HG03439 (cell line): ENCODE measurements around the gene AGR3.
"Not testable (repeated sequence)": the region's sequence is repeated elsewhere in the genome, so short reads cannot be mapped to it uniquely, and the experiment has no call there.

Source experiments
- ATAC-seq: cut with Tn5 transposase; IDR thresholded peaks from one replicate; pipeline ENCODE4 v1.9.1; 2021; ENCODE audit warnings: mild to moderate bottlenecking, moderate library complexity; ENCODE audit not compliant: unreplicated experiment

The AGR3 gene

DNA sequence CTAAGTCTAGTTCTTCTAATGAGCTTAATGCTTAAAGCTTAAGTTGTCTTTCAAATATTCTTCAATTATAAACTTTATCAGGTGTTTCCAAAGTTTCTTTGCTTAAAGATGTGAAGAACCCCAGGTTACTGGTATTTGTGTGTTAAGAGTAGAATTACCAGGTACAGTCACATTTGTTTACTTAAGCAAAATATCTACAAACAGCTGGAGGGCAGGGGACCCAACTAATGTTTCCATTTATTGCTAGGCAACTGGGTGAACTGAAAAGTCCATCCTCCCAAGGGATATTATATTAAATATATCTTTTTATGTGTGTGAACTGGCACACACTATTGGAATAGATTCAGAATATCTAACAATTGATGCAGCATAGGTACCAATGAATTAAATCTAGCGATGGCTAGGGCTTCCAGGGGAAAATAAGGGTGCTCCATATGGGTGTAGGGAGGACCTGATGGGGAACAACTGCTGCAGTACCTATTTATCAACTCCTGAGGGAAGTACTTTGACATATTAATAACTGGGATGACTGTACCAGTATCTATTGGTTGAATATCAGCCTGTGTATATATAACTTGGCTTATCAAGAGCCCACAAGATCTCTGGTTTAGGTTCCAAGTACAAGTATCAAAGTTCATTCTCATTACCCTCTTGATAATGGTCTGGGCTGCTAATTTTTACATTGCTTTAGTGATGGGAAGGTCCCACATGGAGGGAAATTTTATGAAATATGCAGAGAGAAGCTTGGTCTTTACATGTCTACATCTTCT lies 10.3 kb upstream of the AGR3 start:
- ATAC-seq = no peak

DNA sequence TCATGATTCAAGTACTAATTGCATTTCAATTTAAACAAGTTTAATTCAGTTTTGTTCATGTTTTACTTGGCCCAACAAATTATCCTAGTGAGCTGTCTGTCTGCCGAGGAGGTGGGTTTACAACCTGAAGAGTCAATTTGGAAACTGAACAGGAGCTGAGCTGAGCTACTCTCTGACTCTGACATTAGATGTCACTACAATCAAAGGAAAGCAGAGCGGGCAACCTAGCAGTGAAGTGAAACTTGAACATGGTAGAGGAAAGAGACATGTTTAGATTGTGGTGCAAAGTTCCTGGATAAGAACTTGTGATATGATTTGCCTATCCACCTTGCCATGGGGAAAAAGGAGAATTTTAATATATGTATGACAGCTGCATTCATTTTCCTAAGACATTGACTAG lies 9.6 kb upstream of the AGR3 start:
- ATAC-seq = no peak

- ATAC-seq = no peak
Observed at GRCh38 chr7:16889851-16890415, 8.2 kb upstream of the AGR3 start.

DNA sequence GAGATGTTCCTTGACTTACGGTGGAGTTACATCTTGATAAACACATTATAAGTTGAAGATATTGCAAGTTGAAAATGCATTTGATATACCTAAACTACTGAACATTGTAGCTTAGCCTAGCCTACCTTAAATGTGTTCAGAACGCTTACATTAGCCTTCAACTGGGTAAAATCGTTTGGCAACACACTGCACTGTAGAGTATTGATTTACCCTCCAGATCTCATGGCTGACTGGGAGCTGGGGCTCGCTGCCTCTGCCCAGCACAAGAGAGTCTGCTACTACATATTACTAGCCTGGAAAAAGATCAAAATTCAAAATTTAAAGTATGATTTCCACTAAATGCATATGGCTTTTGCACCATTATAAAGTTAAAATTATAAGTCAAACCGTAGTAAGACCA lies 7.5 kb upstream of the AGR3 start:
- no peak for ATAC-seq

DNA sequence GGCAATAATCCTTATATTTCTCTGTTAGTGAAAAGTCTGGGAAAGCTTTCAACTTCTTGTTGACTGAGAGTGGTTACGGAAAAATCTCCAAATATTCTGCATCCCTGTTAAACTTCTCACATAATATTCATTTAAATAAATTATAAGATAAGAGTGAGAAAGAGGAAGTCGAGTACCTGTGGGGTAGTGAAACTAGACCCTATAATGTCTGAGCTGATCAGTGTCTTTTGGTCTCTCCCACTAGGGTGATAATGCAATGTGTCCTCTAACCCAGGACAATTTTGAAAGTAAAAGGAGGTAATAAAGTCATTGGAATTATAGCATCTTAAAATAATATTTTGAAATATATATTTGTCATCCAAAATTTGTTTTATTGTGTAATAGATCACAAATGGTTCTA lies 2.1 kb upstream of the AGR3 start:
- ATAC-seq = no peak

GRCh38 chr7:16880554-16880953 lies 1.2 kb downstream of the AGR3 start:
- no peak for ATAC-seq

DNA sequence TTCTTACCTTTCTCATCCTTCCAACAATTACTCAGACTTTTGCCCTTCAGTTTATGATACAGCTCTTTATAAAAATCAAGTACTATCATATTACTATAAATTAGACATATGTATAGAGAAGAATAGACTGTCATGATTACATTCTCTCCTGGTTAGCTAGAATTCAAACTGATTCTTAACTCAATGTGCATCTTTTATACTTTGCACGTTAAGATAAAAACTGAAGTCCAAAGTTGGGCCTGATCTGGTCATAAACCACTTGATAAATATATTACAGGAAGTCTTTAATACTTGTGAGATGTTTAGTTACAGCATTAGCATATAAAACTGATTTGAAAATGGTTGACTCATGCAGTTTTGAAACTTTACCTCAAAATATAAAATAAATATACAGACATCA lies 2.6 kb downstream of the AGR3 start:
- ATAC-seq = no peak

- ATAC-seq = no peak
Observed at GRCh38 chr7:16875861-16876260, 5.9 kb downstream of the AGR3 start.

- no peak for ATAC-seq
Observed at GRCh38 chr7:16874066-16874465, 7.7 kb downstream of the AGR3 start.

DNA sequence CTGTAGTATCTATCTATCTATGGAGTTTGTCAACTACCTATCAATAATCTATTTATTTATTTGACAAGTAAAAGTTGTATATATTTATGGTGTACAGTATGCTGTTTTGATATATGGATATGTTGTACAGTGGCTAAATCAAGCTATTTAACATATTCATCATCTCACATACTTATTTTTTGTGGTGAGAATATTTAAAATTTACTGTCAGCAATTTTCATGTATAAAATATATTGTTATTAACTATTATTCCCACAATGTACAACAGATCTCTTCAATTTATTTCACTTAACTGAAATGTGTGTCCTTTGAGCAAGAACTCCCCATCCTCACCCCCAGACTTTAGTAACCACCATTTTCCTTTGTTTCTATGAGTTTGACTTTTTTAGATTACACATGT lies 14.5 kb downstream of the AGR3 start:
- ATAC-seq = no peak

DNA sequence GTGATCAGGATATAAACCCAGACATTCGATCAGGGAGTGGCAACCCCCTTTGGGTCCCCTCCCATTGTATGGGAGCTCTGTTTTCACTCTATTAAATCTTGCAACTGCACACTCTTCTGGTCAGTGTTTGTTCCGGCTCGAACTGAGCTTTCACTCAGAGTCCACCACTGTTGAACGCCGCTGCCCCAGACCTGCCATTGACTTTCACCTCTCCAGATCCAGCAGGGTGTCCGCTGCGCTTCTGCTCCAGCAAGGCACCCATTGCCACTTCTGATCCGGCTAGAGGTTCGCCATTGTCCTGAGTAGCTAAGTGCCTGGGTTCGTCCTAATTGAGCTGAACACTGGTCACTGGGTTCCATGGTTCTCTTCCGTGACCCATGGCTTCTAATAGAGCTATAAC lies 28.6 kb downstream of the AGR3 start:
- ATAC-seq = not testable (repeated sequence)

DNA sequence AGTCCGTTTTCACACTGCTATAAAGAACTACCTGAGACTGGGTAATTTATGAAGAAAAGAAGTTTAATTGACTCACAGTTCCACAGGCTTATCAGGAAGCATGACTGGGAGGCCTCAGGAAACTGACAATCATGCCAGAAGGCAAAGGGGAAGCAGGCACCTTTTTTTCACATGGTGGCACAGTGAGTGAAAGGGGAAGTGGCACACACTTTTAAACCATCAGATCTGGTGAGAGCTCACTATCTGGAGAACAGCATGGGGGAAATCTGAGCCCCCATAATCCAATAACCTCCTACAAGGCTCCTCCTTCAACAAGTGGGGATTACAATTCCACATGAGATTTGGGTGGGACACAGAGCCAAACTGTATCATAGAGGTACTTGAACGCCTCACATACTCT lies 30.0 kb downstream of the AGR3 start:
- no peak for ATAC-seq

GRCh38 chr7:16850614-16851466 lies 30.9 kb downstream of the AGR3 start:
- no peak for ATAC-seq

- no peak for ATAC-seq
Observed at GRCh38 chr7:16849296-16850148, 32.3 kb downstream of the AGR3 start.

DNA sequence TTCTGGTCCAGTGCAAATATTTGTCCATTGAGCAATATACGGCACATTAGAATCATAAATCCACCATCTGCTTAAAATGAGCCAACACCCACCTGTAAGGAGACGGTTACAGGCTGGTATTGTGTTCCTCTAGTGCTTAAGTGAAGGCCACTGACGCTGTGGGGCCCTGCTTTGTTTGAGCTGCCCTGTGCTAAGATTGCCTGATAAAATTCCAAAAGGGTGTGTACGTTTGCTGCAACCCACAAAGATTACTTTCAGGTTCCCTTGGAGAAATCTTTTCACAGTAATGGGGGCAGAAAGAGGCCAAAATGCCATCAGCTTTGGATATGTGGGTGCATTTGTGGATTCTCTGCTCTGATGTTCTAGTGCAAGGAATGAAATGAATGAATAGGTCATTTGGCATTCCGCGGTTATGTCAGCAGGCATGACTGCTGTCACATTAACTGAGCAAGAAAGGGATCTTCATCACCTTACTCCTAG lies 34.4 kb downstream of the AGR3 start:
- no peak for ATAC-seq

DNA sequence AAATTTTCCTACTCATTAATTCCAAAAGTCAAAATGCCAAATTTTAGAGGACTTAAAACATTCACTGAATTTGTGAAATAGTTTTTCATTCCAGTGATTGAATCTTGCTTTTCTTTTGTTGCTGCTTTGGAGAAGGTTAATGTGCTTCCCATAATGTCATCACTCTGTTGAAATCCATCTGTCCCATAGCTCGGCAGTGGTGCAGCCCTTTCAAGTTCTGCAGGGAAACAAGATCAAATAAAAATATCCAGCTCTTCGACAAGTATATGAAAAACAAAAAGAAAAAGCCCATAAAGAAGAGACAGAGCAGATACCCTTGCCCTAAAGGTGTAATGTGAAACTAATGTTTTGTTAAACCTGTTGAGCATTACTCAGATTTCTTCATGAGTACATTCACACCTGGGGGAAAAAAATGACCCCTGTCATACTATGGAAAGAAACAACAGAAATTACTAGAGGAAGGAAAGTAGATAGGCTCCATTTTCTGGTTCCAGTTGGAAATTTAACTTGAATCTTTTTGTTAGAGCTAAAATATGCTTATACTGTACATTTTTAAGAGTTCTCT lies 35.1 kb downstream of the AGR3 start:
- ATAC-seq = no peak

- ATAC-seq = no peak
Observed at GRCh38 chr7:16845746-16846145, 36.0 kb downstream of the AGR3 start.

GRCh38 chr7:16841681-16842080 lies 40.1 kb downstream of the AGR3 start:
- ATAC-seq = no peak

DNA sequence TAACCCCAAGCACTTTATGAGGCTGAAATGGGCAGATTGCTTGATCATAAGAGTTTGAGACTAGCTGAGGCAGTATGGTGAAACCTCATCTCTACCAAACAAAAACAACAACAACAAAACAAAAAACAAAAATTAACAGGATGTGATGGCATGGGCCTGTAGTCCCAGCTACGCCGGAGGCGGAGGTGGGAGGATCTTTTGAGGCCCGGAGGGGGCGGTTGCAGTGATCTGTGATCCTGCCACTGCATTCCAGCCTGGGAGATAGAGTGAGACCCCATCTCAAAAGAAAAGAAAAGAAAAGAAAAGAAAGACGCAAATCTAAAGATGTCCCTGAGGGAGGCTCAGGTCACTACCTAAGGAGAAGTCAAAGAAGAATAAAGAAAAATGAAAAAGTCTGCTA lies 41.7 kb downstream of the AGR3 start:
- no peak for ATAC-seq

DNA sequence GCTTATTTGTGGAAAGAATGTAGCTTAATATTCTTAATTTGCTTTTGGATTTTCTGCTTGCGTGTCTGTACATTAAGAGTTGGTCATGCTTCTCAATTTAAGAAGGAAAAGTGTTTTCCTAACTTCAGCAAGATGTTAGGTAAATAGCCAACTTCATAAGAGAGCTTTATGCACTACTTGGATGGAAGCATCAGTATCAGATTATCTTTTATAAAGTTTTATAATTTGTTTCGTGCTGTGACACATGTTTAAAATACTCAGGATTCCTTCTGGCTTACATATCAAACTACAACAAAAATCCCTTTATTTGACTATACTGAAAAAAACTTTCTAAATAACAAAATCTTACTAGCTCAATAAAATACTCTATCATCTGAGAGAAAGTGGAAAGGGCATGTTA lies 42.1 kb downstream of the AGR3 start:
- no peak for ATAC-seq

GRCh38 chr7:16838891-16839290 lies 42.9 kb downstream of the AGR3 start:
- no peak for ATAC-seq
